HCT116 (cell line): Measurements from ENCODE around the gene RIMS4. TPM values are rescaled to one million over a fixed set of nuclear protein-coding genes. Genes with fewer than 3 reads are reported as not detected.

Experiments
- ATAC-seq: fragments of 200-7000 bp; cut with Tn5 transposase; 2 replicates; pipeline ENCODE4 v1.9.1; 2020; ENCODE audit warnings: mild to moderate bottlenecking, moderate library complexity
- BruUV-seq: library from RNA; stranded (reverse); fragments of 400-500 nt; replicated peaks from 2 replicates; lab custom pipeline; 2021; lab: Mats Ljungman, UMichigan
- CTCF ChIA-PET: fragments of 300-600 bp; sonication (Branson Sonifier 250); formaldehyde crosslinking; loops from one replicate; lab custom pipeline; 2021; ENCODE audit warnings: antibody characterized with exemption; lab: Charles Lee
- POLR2A ChIA-PET: fragments of 300-600, 350-600 bp; sonication (Branson Sonifier 250); formaldehyde crosslinking; loops from one replicate; lab custom pipeline; 2021; ENCODE audit warnings: antibody characterized with exemption; lab: Charles Lee
- RAD21 ChIA-PET, 2 experiments: fragments of 300-600 bp; sonication (Branson Sonifier 250); formaldehyde crosslinking; loops; one replicate each; lab custom pipeline; 2023; ENCODE audit warnings: low total read pairs in 2 of 2; ENCODE audit not compliant: uncharacterized antibody in 2 of 2, unreplicated experiment in 2 of 2, low non-redundant PET in 1 of 2; lab: Charles Lee
- DNase-seq: peaks from one replicate; pipeline ENCODE4 v3.0.0-alpha.2; 2010; ENCODE audit warnings: low read depth, low spot score
- H2AFZ ChIP-seq: fragments of 200-600 bp; shearing (Covaris generic), sonication (generic); 2 replicates; pipeline ENCODE4 v1.6.1; 2017; ENCODE audit warnings: low read depth, mixed run types, mixed read lengths, antibody characterized with exemption, low read length; ENCODE audit not compliant: poor library complexity, severe bottlenecking
- H3K27ac ChIP-seq: 2 replicates; pipeline ENCODE4 v1.5.1; 2012; ENCODE audit warnings: low read depth, low read length
- H3K27me3 ChIP-seq: fragments of 200-600 bp; sonication (generic); 2 replicates; pipeline ENCODE4 v1.6.1; 2016; ENCODE audit warnings: mixed run types, low read length, mixed read lengths; ENCODE audit not compliant: insufficient read depth
- H3K36me3 ChIP-seq, 2 experiments: fragments of 200-500 bp in 1 of 2; fragments of 200-600 bp in 1 of 2; sonication (Bioruptor generic) in 1 of 2; sonication (generic) in 1 of 2; 2 replicates each; pipeline versions ENCODE4 v1.5.1 to v1.6.1; 2014 to 2016; ENCODE audit warnings: low read length in 2 of 2, inconsistent platforms in 1 of 2, mixed read lengths in 1 of 2, mixed run types in 1 of 2; ENCODE audit not compliant: insufficient read depth in 2 of 2, control insufficient read depth in 1 of 2
- H3K4me1 ChIP-seq, 2 experiments: fragments of 200-600 bp in 1 of 2; sonication (generic) in 1 of 2; 2 replicates each; pipeline versions ENCODE4 v1.5.1 to v1.6.1; 2012 to 2017; ENCODE audit warnings: low read length in 2 of 2, inconsistent platforms in 1 of 2, mild to moderate bottlenecking in 1 of 2, mixed read lengths in 1 of 2, mixed run types in 1 of 2, moderate library complexity in 1 of 2; ENCODE audit not compliant: insufficient read depth in 2 of 2, control insufficient read depth in 1 of 2
- H3K4me2 ChIP-seq: fragments of 200-600 bp; sonication (generic); 2 replicates; pipeline ENCODE4 v1.6.1; 2017; ENCODE audit warnings: mixed run types, low read length, mixed read lengths
- H3K4me3 ChIP-seq, 2 experiments: fragments of 200-600 bp in 1 of 2; sonication (generic) in 1 of 2; replicated peaks in 1 of 2; 2 replicates each; pipeline ENCODE4 v1.5.1; 2011 to 2016; ENCODE audit warnings: low read length in 2 of 2, control low read depth in 1 of 2, low read depth in 1 of 2, mild to moderate bottlenecking in 1 of 2, mixed read lengths in 1 of 2, mixed run types in 1 of 2
- H3K79me2 ChIP-seq: fragments of 200-600 bp; sonication (generic); 2 replicates; pipeline ENCODE4 v1.6.1; 2017; ENCODE audit warnings: mild to moderate bottlenecking, mixed run types, low read length, moderate library complexity, mixed read lengths; ENCODE audit not compliant: insufficient read depth
- H3K9ac ChIP-seq: fragments of 200-600 bp; sonication (generic); 2 replicates; pipeline ENCODE4 v1.6.1; 2016; ENCODE audit warnings: low read length, mixed read lengths
- H3K9me2 ChIP-seq: fragments of 200-600 bp; sonication (generic), shearing (Covaris generic); 2 replicates; pipeline ENCODE4 v1.6.1; 2017; ENCODE audit warnings: mixed run types, mild to moderate bottlenecking, moderate library complexity; ENCODE audit not compliant: insufficient read depth
- H3K9me3 ChIP-seq, 2 experiments: fragments of 200-500 bp in 1 of 2; fragments of 200-600 bp in 1 of 2; sonication (Bioruptor generic) in 1 of 2; sonication (generic) in 1 of 2; 2 replicates each; pipeline ENCODE4 v1.6.1; 2014 to 2017; ENCODE audit warnings: low read length in 2 of 2, mixed read lengths in 2 of 2, inconsistent platforms in 1 of 2, low read depth in 1 of 2, mild to moderate bottlenecking in 1 of 2, mixed run types in 1 of 2, moderate library complexity in 1 of 2; ENCODE audit not compliant: control insufficient read depth in 1 of 2, insufficient read depth in 1 of 2
- H4K20me1 ChIP-seq: fragments of 200-600 bp; sonication (generic), shearing (Covaris generic); 2 replicates; pipeline ENCODE4 v1.6.1; 2017; ENCODE audit warnings: mixed run types, mild to moderate bottlenecking, moderate library complexity; ENCODE audit not compliant: insufficient read depth
- CBX3 ChIP-seq: IDR thresholded peaks from 2 replicates; pipeline ENCODE4 v1.6.1; 2012; ENCODE audit warnings: low read depth
- EZH2 ChIP-seq: fragments of 200-600 bp; sonication (generic); IDR thresholded peaks from 2 replicates; pipeline ENCODE4 v1.6.1; 2017; ENCODE audit warnings: antibody characterized with exemption, mixed run types
- EZH2phosphoT487 ChIP-seq: fragments of 200-600 bp; IDR thresholded peaks from 2 replicates; pipeline ENCODE4 v1.6.1; 2018; ENCODE audit warnings: antibody characterized with exemption, borderline replicate concordance
- FOSL1 ChIP-seq: IDR thresholded peaks from 2 replicates; pipeline ENCODE4 v1.6.1; 2012; ENCODE audit warnings: low read depth
- JUND ChIP-seq: IDR thresholded peaks from 2 replicates; pipeline ENCODE4 v1.6.1; 2012
- MAX ChIP-seq: IDR thresholded peaks from 2 replicates; pipeline ENCODE4 v1.6.1; 2012
- SP1 ChIP-seq: IDR thresholded peaks from 2 replicates; pipeline ENCODE4 v1.6.1; 2012; ENCODE audit warnings: low read depth
- SRF ChIP-seq: IDR thresholded peaks from 2 replicates; pipeline ENCODE4 v1.6.1; 2012; ENCODE audit warnings: low read depth
- TCF7L2 ChIP-seq: IDR thresholded peaks from 2 replicates; pipeline ENCODE4 v1.7.0; 2011; ENCODE audit warnings: borderline replicate concordance, inconsistent platforms; ENCODE audit not compliant: insufficient read depth, insufficient read length; ENCODE audit errors: extremely low read depth
- ZFX ChIP-seq: fragments of 450-650 bp; IDR thresholded peaks from 2 replicates; pipeline ENCODE4 v1.6.1; 2017
- ZNF274 ChIP-seq: fragments of 200-500 bp; sonication (Bioruptor generic); IDR thresholded peaks from 2 replicates; pipeline ENCODE4 v1.6.1; 2014; ENCODE audit warnings: mild to moderate bottlenecking, low read depth, low read length, inconsistent platforms
- intact Hi-C: fragments of 100-400 bp; cut with micrococcal nuclease; formaldehyde crosslinking; loops from 2 replicates; pipeline ENCODE4 v1.10.0; 2022
- total RNA-seq: library from RNA; stranded (reverse); gene quantifications from one replicate; pipeline ENCODE4 v1.2.1, GENCODE V29; 2021; ENCODE audit not compliant: unreplicated experiment
- TF ChIP-seq, protein P1 (sequence below): IDR thresholded peaks from 2 replicates; pipeline ENCODE4 v1.6.1; 2011; ENCODE audit warnings: mild to moderate bottlenecking, low read length, moderate library complexity; ENCODE audit not compliant: insufficient replicate concordance; ENCODE audit errors: extremely low read depth

Gene RIMS4
- total RNA-seq, 1 experiment from 2014 or later: 0.05 TPM

DNA sequence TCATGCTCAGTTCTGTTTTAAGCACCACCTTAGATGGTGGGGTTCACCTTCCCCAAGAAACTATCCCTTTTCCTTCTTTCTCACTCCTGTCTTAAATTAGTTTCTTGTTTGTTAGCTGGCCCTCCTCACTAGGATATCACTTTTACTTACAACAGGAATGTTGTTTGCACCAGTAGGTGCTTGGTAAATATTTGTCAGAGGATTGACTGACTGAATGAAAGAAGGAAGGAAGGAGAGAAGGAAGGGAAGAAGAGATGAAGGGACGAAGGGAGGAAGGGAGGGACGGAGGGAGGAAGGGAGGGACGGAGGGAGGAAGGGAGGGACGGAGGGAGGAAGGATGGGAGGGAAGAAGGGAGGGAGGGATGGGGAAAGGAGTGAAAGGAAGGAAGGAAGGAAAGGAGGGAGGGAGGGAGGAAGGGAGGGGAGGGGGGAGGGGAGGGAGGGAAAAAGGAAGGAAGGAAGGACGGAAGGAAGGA, 65.2 kb downstream of the RIMS4 start:
- DNase-seq: no peak
- H3K9me2 ChIP-seq: no peaks in the 10 kb centered on the region
- no peaks in the 10 kb centered on the region for H3K9me3 ChIP-seq
- no peak overlapping the region for H3K4me2 ChIP-seq
- H3K4me1 ChIP-seq: peaks cover 8 to 12% of the 10 kb centered on the region in 2 experiments; a peak in 3 of 4 replicates
- ChIA-PET POLR2A (no interaction called here), RAD21 (no interaction called here), CTCF (no interaction called here)
- H3K79me2 ChIP-seq: no peaks in the 10 kb centered on the region
- TF ChIP-seq SRF: no peak
- TF ChIP-seq ZNF274: no peak
- TF ChIP-seq EZH2: no peak
- no peak for TF ChIP-seq SP1
- TF ChIP-seq MAX: no peak
- no peak for TF ChIP-seq EZH2phosphoT487
- TF ChIP-seq CBX3: no peak
- no peak for TF ChIP-seq FOSL1
- TF ChIP-seq JUND: no peak
- TF ChIP-seq ZFX: no peak
- TF ChIP-seq, protein P1, sequence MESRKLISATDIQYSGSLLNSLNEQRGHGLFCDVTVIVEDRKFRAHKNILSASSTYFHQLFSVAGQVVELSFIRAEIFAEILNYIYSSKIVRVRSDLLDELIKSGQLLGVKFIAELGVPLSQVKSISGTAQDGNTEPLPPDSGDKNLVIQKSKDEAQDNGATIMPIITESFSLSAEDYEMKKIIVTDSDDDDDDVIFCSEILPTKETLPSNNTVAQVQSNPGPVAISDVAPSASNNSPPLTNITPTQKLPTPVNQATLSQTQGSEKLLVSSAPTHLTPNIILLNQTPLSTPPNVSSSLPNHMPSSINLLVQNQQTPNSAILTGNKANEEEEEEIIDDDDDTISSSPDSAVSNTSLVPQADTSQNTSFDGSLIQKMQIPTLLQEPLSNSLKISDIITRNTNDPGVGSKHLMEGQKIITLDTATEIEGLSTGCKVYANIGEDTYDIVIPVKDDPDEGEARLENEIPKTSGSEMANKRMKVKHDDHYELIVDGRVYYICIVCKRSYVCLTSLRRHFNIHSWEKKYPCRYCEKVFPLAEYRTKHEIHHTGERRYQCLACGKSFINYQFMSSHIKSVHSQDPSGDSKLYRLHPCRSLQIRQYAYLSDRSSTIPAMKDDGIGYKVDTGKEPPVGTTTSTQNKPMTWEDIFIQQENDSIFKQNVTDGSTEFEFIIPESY: no peak
- TF ChIP-seq TCF7L2: no peak
- no peaks in the 10 kb centered on the region for H3K27me3 ChIP-seq
- intact Hi-C loops: no loop called here
- BruUV-seq: no TSS peak
- H3K9ac ChIP-seq: no peak overlapping the region
- no peaks in the 10 kb centered on the region for H4K20me1 ChIP-seq
- H3K4me3 ChIP-seq: no peak overlapping the region
- ATAC-seq: no peak
- H3K36me3 ChIP-seq: no peaks in the 10 kb centered on the region
- H3K27ac ChIP-seq: no peak overlapping the region
- H2AFZ ChIP-seq: no peak overlapping the region
